ENCODE measurements around the gene EVPL.

Gene EVPL

GRCh38 chr17:76018340-76018680, 8.8 kb downstream of the EVPL start:
- no peak for TF ChIP-seq CTCF (conservative IDR thresholded peaks at IDR 0.05; ENCODE audit: control insufficient read depth, insufficient read depth, low read depth, low read length)
- no peak overlapping the region for H3K4me3 ChIP-seq (ENCODE audit: control insufficient read depth, low read depth, low read length)
- DNase-seq (ENCODE audit: low read depth) = no peak

GRCh38 chr17:76017481-76018339, 9.4 kb downstream of the EVPL start:
- no peak for DNase-seq (ENCODE audit: low read depth)
- H3K4me3 ChIP-seq (ENCODE audit: control insufficient read depth, low read depth, low read length) = no peak overlapping the region
- TF ChIP-seq CTCF (conservative IDR thresholded peaks at IDR 0.05; ENCODE audit: control insufficient read depth, insufficient read depth, low read depth, low read length) = no peak

GRCh38 chr17:76014925-76015261, 12.2 kb downstream of the EVPL start:
- TF ChIP-seq CTCF (conservative IDR thresholded peaks at IDR 0.05; ENCODE audit: control insufficient read depth, insufficient read depth, low read depth, low read length) = no peak
- no peak for DNase-seq (ENCODE audit: low read depth)
- no peak overlapping the region for H3K4me3 ChIP-seq (ENCODE audit: control insufficient read depth, low read depth, low read length)

GRCh38 chr17:76014100-76014924, 12.8 kb downstream of the EVPL start:
- TF ChIP-seq CTCF (conservative IDR thresholded peaks at IDR 0.05; ENCODE audit: control insufficient read depth, insufficient read depth, low read depth, low read length) = peak; percentile 88
- peak; percentile 63 for DNase-seq (ENCODE audit: low read depth)
- H3K4me3 ChIP-seq (ENCODE audit: control insufficient read depth, low read depth, low read length) = no peak overlapping the region

GRCh38 chr17:76013377-76013932, 13.7 kb downstream of the EVPL start:
- DNase-seq (ENCODE audit: low read depth) = no peak
- no peak for TF ChIP-seq CTCF (conservative IDR thresholded peaks at IDR 0.05; ENCODE audit: control insufficient read depth, insufficient read depth, low read depth, low read length)
- no peak overlapping the region for H3K4me3 ChIP-seq (ENCODE audit: control insufficient read depth, low read depth, low read length)

- H3K4me3 ChIP-seq (ENCODE audit: control insufficient read depth, low read depth, low read length) = no peak overlapping the region
- DNase-seq (ENCODE audit: low read depth) = no peak
- TF ChIP-seq CTCF (conservative IDR thresholded peaks at IDR 0.05; ENCODE audit: control insufficient read depth, insufficient read depth, low read depth, low read length) = no peak
These were observed 15.2 kb downstream of the EVPL start for GRCh38 chr17:76011951-76012350.
